GM11168 (cell line): Measurements from ENCODE around the gene TENT5A.
"Not testable (repeated sequence)": the region's sequence is repeated elsewhere in the genome, so short reads cannot be mapped to it uniquely, and the experiment has no call there.

ENCODE experiments used
- in situ Hi-C: fragments of 300-500 bp; cut with MboI; formaldehyde crosslinking; loops from one replicate; pipeline ENCODE4 v1.12.0; 2022; ENCODE audit warnings: low sequenced_read_pairs; ENCODE audit not compliant: unreplicated experiment

Gene TENT5A

DNA sequence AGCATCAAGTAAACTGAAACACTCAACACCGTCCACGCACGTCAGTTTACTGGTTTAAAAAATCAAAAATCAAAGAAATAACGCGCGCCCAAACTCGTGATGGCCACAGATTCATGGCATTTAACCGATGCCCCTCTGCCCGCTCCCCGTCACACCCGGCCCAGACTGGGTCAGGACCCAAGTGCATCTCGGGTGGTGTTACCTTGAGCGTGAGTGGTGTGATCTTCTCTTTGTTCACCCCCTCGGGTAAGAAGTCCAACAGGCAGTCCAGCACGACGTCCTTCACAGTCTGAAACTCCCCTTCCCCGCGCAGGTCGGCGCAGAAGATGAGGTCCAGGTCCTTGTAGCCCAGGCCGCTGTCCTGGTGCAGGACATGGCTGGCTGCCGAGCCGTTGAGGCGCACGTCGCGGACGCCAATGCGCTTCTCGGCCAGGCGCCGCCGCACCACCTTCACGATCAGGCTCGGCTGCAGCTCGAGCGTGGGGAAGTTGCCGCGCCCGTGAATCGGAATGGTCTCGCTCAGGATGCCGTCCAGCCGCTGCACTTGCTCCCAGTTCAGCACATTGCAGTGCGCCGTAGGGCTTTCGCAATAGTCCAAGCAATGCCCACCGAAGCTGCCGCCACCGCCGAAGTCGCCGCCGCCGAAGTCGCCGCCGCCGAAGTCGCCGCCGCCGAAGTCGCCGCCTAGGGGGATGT, 945 bp downstream of the TENT5A start:
- in situ Hi-C loops, result no loop called here

DNA sequence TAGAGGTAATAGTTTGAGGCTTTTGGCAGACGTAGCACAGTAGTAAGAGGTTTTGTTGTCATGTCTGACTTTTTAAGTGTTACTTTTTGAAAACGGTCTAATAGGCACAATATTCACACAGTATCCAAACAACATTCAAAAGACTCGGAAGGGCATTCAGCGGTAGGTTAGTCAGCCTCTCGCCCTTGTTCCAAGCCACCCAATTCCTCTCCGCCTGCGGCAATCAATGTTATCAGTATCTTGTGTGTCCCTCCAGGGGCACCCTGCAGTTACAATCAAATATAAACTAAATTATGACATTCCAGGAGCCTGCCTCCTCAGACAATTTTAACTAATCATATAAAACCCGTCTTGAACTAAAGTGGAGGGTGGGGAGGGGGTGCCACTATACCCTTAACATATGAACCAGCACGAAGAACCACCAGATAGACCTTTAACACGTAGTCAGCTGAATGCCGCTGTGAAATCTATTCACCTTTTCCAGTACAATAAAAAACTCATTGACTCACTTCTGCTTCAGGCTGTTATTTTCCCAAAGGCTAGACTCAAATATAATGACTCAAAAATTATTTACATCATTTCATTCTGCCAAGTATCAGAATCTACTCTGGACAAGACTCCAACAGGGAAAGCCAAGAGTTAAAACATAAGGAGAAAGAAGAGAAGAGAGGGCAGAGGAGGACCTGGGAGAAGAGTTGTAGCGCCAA, 1.6 kb downstream of the TENT5A start:
- in situ Hi-C loops, result no loop called here

DNA sequence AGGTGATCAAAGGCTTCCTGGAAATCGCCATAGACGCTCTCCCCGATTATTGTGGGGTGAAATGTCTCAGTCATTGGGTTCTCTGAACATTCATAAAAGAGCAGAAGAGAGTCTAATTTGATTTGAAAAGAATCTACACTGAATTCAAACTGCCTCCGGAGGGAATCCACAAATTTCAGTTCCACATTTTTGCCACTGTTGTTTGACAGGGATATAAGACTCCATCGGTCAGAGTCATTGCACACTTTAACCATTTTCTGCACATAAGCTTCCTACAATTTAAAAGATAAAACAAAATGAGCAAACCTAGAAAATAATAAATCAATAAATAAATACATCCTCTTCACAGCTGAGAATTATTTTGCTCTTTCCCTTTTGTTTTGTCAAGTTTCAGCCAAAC, 2.3 kb downstream of the TENT5A start:
- in situ Hi-C loops, result no loop called here

DNA sequence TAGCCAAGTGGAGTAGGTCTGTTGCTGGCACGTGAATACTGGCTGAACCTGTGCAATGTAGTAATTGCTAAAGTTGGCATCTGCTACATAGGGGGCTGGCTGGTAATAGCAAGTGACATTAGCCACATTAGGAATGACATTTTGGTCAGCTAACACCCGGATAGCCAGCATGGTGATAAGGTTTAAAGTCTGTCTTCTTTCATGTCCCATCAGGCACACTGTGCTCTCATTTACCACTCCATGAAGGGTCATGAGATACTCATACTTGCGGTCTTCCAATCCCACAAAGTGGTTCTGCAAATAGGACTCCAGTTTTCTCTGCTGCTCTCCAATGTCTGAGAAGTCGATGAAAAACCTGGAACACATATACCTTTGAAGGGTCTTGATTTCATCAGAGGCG, 2.8 kb downstream of the TENT5A start:
- in situ Hi-C loops, result no loop called here

DNA sequence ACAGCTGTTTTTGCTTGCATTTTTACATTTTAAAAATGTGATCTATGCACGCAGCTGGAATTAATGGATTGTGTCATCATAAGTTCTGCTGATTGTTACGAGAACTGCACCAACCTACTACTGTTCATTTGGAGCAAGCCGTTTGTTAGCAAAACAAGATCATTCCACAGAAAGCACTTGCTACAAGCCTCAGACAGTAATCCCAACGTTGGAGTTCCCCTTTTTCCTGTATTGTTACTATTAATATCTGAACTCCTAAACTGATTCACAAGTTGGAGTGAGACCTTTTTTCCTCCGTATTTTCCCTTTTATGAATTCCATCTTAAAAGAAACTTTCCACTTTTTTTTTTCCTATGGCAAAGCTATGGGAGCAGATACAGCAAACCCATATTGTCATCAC, 3.5 kb downstream of the TENT5A start:
- in situ Hi-C loops, result no loop called here

DNA sequence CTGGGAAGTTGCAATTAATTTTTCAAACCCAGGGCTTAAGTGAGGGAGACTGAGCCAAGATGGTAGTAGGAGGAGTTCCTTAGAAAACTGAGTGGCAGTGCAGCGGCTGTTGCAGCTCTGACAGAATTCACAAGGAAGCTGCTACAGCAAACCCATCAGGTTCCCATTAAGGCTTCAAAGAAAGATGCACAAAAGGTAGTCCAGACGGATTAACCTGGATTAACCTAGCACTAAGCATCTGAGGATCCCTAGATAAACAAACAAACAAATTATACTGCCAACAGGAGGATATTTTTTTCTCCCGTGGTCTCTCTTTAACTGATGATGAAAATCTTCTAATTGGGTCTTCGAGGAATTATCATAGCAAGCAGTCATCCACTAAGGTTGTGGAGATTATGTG, 5.2 kb downstream of the TENT5A start:
- in situ Hi-C loops, result no loop called here

DNA sequence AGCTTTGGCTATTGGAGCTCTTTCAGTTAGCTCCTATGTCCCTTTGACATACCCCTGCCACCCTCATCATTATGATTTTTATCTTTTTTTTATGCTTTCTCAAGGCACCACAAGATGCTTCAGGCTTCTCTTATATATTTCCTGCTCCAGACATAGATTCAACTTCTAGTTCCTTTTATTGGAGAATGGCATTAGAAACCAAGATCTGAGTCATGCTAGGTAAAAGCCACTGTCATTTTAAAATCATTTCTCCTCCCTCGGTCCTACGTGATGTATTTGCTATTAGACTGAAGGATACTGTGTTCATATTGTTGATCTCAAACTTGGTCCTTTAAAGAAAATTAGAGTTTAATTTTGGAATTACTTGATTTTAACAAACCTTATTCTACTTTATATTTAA, 8.3 kb downstream of the TENT5A start:
- in situ Hi-C loops, result no loop called here

DNA sequence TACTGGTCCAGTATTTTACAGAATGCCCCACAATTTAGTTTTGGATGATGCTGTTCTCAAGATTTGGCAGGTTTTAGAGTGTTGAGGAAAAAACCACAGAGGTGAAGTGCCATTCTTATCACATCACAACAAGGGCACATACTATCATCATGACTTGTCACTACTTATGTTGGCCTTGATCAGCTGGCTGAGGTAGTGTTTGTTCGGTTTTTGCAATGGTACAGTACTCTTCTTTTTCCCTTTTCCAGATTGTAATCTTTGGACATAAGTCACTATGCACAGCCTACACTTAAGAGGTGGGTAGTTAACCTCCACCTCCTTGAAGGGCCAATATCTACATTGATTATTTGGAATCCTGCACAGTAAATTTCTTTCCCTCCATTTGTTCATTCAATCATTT, 8.8 kb downstream of the TENT5A start:
- in situ Hi-C loops, result no loop called here

DNA sequence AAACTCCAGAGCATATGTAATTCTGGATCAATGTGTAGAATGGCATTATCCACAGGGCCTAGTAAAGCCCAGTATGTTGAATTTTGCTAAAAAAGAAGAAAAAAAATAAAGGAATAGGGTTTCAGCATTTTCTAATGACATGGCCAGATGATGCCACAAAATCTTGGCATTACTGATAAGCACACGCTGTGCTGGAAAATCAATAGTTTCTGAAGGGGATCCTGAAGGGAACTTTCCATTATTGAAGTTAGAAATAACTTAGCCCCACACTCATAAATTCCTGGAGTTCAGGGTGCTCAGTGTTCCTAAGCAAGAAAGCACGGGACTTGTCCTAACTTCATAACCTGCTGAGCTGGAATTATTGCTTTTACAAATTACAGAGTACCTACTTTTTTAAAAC, 10.8 kb downstream of the TENT5A start:
- in situ Hi-C loops, result no loop called here

DNA sequence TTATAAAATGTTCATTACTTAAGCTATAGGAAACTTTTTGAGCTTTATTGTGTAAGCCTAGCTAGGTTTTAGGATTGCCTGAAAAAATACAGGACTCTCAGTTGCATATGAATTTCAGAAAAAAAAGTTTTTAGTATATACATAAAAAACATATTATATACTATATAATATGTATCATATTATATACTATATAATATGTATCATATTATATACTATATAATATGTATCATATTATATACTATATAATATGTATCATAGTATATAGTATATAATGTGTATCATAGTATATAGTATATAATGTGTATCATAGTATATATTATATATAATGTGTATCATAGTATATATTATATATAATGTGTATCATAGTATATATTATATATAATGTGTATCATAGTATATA, 11.9 kb downstream of the TENT5A start:
- in situ Hi-C loops, result not testable (repeated sequence)

DNA sequence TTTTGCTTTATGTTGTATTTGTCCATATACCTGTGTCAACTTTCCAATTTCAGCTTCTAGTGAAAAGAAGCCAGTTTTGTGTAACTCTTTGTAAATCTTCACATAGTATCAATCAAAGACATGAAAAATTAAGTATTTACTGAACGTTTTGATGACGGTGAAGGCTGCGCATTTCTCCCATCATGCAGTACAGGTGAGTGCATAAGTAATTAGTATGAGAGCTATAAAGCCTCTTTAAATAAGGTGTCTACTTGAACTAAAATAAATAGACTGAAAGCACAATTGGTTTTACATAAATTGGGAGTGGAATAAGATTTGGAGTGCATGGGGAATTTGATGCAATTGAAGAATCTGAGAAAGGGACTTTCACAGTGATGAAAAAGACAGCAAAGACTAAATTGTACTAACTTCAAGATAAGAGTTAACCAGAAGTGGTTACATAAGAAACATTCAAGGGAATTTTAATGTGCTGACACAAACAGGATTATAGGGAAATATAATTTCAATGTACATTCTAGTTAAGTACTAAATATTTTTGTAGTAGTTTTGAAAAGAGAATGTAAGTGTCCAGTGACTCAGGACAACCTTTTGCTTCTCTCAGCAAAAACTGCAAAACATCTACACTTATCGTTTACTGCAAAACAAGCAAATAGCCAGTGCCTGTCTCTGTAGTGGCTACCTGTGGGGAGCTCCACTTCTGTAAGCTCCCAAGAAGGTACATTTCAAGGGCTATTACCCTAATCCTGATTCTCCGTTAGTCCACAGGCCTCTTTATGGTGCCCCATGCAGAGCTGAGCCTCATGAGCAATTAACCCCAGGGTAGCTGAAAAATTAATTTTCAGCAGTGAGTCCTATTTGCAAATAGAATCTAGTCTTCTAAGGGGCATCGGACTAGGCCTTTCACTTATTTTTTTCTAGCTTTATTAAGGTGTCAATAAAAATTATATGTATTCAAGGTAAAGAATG, 13.0 kb downstream of the TENT5A start:
- in situ Hi-C loops, result no loop called here

DNA sequence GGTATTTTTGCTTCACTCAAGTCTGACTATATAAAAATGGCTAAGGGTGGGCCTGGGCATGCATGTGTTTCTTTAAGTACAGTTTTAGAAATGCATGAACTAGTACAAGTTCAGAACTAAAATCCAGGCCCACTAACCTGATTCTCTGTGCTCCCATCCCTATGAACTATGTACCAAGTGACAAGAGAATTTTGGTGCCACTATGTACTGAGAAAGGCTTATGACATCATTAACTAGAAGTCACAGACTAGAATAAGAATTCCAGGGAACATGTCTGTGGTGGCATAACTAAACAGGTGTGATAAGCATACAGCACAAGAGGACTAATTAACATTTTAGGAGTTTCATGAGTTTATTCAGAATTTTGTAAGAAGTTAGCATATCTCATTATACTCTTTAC, 16.1 kb downstream of the TENT5A start:
- in situ Hi-C loops, result no loop called here

DNA sequence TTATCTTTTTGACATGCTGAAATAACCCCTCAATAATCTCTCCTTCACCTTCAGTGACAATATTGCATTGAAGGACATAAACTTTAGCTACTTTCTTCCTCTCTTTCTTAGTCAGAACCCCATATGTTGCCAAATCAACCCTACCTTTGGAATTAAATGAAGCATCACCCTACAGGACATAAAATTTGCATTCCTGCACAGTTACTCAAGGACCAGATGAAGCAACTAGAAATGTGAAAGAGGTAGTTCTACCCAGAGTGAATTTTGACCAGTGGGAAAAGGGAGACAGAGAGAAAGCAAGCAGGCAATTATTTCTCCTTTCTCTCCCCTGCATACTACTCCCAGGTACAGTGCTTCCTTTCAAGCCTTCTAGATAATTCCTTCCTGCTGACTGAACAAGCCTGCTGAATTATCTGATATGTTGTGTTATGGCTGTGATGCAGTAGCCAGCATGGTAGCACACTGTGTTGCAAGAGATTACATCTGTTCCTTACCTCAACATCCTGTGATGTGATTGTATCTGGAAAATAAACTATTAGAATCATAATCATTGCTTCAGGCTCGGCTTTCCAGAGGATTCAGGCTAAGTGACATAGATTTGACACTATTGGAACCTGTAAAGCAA, 16.6 kb downstream of the TENT5A start:
- in situ Hi-C loops, result no loop called here

DNA sequence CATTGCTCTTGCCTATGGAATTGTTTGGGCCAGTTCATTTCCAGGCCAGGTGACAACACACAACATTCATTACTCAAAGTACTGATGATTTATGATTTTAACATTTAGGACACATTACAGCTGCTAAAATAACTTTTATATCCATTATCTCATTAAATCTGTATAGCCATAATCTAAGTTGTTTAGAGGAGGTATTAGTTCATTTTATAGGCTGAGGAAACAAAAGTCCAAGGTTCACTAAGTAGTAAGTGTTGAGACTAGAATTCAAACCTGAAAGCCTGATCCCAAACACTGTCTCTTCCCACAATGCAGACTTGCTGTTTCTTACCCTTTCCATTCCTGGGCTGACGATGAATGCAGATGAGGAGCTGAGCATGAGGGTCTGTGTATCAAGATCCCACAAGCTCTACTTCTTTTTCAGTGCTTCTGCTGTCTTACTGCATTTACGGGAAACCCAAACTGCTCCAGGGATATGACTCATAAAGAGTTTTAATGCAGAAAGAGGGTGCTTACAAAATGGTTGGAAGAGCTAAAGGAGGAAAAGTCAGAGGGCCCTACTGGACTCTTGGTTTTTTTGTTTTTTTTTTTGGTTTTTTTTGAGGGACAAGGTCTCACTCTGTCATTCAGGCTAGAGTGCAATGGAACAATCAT, 17.9 kb downstream of the TENT5A start:
- in situ Hi-C loops, result no loop called here

DNA sequence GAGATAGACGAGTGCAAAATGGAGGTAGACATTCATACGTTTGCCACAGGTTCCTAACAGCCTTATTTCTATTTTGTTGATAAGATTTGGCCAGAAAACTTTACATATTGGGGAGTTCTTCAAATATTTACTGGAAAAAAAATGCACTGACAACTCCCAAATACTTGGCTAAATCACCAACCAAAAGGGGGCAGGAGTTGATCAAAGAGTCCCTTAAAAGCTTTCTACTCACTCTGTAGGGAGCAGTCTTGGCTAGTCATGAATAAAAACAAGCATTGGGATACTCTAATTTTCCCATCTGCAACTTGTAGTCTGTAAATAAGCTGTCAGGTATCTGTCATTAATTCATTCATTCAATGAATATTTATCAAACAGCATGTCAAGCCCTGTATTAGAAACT, 18.4 kb downstream of the TENT5A start:
- in situ Hi-C loops, result no loop called here

DNA sequence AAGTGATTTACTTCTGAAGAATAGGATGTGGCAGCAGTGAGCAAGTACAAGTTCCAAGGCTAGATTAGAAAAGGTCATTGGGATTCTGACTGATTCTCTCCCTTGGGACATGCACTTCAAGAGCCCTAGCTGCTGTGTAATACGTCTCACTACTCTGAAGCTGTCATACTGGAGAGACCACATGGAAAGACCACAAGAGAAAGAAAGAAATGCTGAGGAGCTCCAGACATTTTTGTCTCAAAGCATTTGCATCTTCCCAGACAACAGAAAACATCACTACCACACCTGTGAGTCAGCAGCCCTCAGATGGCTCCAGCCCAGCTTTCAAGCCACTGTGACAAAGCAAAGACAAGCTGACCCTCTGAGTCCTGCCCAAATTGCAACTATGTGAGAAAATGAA, 20.7 kb downstream of the TENT5A start:
- in situ Hi-C loops, result no loop called here

DNA sequence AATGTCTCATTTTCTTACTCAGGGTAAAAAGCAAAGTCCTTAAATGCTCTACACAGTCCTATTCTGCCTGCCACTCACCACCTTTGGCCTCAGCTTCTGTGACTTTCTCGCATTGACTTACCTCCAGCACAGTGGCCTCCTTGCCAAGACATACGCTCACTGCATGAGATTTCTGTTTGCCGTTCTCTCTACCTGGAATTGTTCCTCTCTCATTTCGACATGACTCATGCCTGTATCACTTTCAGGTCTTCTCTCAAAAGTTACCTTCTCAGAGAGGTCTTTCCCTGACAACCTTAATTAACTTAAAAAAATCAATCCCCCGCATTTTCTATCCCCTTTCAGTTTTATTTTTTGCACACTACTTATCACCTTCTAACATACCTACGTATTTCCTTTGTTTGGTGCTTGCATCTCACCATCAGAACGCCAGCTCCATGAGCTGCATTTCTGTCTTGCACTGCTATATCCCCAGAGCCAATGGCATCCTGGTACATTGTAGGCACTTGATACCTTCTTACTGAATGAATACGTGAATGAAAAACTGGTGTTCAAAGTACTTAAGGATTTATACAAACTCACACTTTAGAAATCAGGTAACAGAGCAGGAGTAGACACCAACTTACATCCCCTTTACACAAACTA, 24.5 kb downstream of the TENT5A start:
- in situ Hi-C loops, result no loop called here

DNA sequence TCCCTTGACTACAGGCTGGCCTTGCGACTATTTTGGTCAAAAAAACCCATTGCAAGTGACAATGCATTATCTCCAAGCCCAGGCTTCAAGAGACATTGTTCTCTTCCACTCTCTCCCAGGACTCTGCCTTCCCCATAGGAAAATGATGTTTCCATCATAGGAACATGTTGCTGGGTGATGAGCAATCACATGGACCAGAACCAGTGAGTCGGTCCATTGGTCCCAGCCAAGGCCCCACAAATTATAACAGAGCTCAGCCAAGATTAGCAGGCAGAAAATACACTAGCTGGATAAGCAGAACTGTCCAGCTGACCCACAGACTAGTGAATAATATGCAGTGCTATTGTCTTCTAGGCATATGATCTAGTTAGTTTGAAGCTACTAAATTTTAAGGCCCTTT, 27.4 kb downstream of the TENT5A start:
- in situ Hi-C loops, result no loop called here

DNA sequence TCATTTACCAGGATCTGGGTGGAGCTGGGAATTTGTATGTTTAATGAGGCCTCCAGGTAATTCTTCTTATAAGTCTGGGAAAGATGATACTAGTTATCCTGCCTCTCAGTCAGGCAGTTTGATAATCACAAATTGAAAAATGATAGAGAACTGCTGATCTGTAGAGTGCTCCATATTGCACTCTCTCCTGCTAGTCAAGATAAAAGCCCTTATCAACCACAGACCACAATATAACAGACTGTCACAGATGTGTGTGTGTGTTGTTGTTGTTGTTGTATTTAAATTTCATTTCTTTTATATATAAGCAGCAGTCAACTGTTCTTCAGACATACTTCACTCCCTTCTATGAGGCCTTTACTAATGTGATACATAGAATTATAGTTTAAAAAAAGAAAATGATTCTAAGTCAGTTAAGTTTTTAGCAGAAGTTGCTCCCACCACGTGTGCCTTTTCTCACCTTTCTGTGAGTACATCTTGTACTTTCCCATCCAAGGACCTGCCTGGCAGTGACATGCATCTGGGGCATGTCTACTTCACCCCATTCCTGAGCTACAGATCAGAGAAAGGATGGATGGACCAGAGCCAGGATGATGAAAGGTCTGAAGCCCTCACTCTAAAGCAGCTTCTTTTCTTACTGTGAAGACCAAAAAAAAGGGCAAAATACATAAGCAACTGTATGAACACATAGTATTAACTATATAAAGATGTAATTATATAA, 29.8 kb downstream of the TENT5A start:
- in situ Hi-C loops, result no loop called here
